H9 (cell line): ENCODE results near the gene IARS1. TPM values are rescaled to one million over a fixed set of nuclear protein-coding genes. Genes with fewer than 3 reads are reported as not detected.

Source experiments
- DNase-seq: peaks from one replicate; pipeline ENCODE4 v3.0.0-alpha.2; 2017
- H2AFZ ChIP-seq: one replicate; pipeline ENCODE4 v1.6.1; 2013; ENCODE audit warnings: mild to moderate bottlenecking, low read length, control low read depth, moderate library complexity
- H2AK5ac ChIP-seq: 2 replicates; pipeline ENCODE4 v1.6.1; 2013; ENCODE audit warnings: low read length, control low read depth, mixed read lengths; ENCODE audit not compliant: insufficient read length
- H2BK120ac ChIP-seq: one replicate; pipeline ENCODE4 v1.6.1; 2013; ENCODE audit warnings: low read depth, mild to moderate bottlenecking, low read length, control low read depth, inconsistent platforms; ENCODE audit not compliant: poor library complexity, severe bottlenecking
- H2BK12ac ChIP-seq: 2 replicates; pipeline ENCODE4 v1.6.1; 2013; ENCODE audit warnings: low read length, control low read depth, mixed read lengths, low read depth; ENCODE audit not compliant: insufficient read length
- H2BK15ac ChIP-seq: 2 replicates; pipeline ENCODE4 v1.6.1; 2013; ENCODE audit warnings: low read depth, low read length, control low read depth
- H2BK20ac ChIP-seq: one replicate; pipeline ENCODE4 v1.6.1; 2013; ENCODE audit warnings: low read depth, mild to moderate bottlenecking, low read length, control low read depth, inconsistent platforms; ENCODE audit not compliant: poor library complexity, severe bottlenecking
- H2BK5ac ChIP-seq: 2 replicates; pipeline ENCODE4 v1.6.1; 2013; ENCODE audit warnings: low read length, control low read depth, mixed read lengths; ENCODE audit not compliant: insufficient read length
- H3K14ac ChIP-seq: 2 replicates; pipeline ENCODE4 v1.6.1; 2013; ENCODE audit warnings: low read length, control low read depth; ENCODE audit not compliant: insufficient read depth
- H3K18ac ChIP-seq: 2 replicates; pipeline ENCODE4 v1.6.1; 2013; ENCODE audit warnings: low read depth, mild to moderate bottlenecking, mixed read lengths, low read length, control low read depth; ENCODE audit not compliant: insufficient read length
- H3K23ac ChIP-seq: 2 replicates; pipeline ENCODE4 v1.6.1; 2013; ENCODE audit warnings: low read length, control low read depth, mixed read lengths, low read depth; ENCODE audit not compliant: insufficient read length
- H3K23me2 ChIP-seq: 2 replicates; pipeline ENCODE4 v1.6.1; 2013; ENCODE audit warnings: low read depth, mild to moderate bottlenecking, mixed read lengths, low read length, control low read depth; ENCODE audit not compliant: insufficient read length, poor library complexity, severe bottlenecking
- H3K27ac ChIP-seq: 2 replicates; pipeline ENCODE4 v1.5.1; 2013; ENCODE audit warnings: low read length, control low read depth, mixed read lengths, low read depth; ENCODE audit not compliant: insufficient read length
- H3K27me3 ChIP-seq: 2 replicates; pipeline ENCODE4 v1.6.1; 2013; ENCODE audit warnings: low read length, control low read depth, inconsistent platforms; ENCODE audit not compliant: insufficient read depth
- H3K4ac ChIP-seq: 2 replicates; pipeline ENCODE4 v1.6.1; 2013; ENCODE audit warnings: low read depth, mild to moderate bottlenecking, control low read depth, inconsistent platforms, low read length, moderate library complexity
- H3K4me1 ChIP-seq: 2 replicates; pipeline ENCODE4 v1.6.1; 2013; ENCODE audit warnings: low read length, control low read depth, inconsistent platforms; ENCODE audit not compliant: insufficient read depth
- H3K4me2 ChIP-seq: 2 replicates; pipeline ENCODE4 v1.6.1; 2013; ENCODE audit warnings: low read length, control low read depth, mixed read lengths; ENCODE audit not compliant: insufficient read length, insufficient read depth
- H3K56ac ChIP-seq: 2 replicates; pipeline ENCODE4 v1.6.1; 2013; ENCODE audit warnings: low read depth, mild to moderate bottlenecking, mixed read lengths, low read length, control low read depth; ENCODE audit not compliant: insufficient read length
- H3K79me1 ChIP-seq: 2 replicates; pipeline ENCODE4 v1.6.1; 2013; ENCODE audit warnings: low read depth, mild to moderate bottlenecking, moderate library complexity, low read length, control low read depth, inconsistent platforms; ENCODE audit not compliant: insufficient read depth, poor library complexity, severe bottlenecking
- H3K79me2 ChIP-seq: 2 replicates; pipeline ENCODE4 v1.6.1; 2013; ENCODE audit warnings: low read length, control low read depth, inconsistent platforms; ENCODE audit not compliant: insufficient read depth
- H3K9ac ChIP-seq: 2 replicates; pipeline ENCODE4 v1.6.1; 2013; ENCODE audit warnings: low read length, control low read depth, mixed read lengths; ENCODE audit not compliant: insufficient read length; ENCODE audit errors: extremely low read depth
- H3K9me3 ChIP-seq: one replicate; pipeline ENCODE4 v1.6.1; 2013; ENCODE audit warnings: low read depth, low read length, inconsistent platforms; ENCODE audit not compliant: control insufficient read depth
- H3T11ph ChIP-seq: one replicate; pipeline ENCODE4 v1.6.1; 2013; ENCODE audit warnings: mild to moderate bottlenecking, low read length, control low read depth, inconsistent platforms
- H4K20me1 ChIP-seq: one replicate; pipeline ENCODE4 v1.6.1; 2013; ENCODE audit not compliant: control insufficient read depth, insufficient read length, insufficient read depth
- H4K5ac ChIP-seq: 2 replicates; pipeline ENCODE4 v1.6.1; 2013; ENCODE audit warnings: low read depth, mild to moderate bottlenecking, mixed read lengths, low read length, control low read depth; ENCODE audit not compliant: insufficient read length
- H4K8ac ChIP-seq: replicated peaks from 2 replicates; pipeline ENCODE4 v1.6.1; 2013; ENCODE audit warnings: low read length, control low read depth, mixed read lengths, low read depth; ENCODE audit not compliant: insufficient read length
- H4K91ac ChIP-seq: 2 replicates; pipeline ENCODE4 v1.6.1; 2013; ENCODE audit warnings: low read depth, mild to moderate bottlenecking, moderate library complexity, mixed read lengths, low read length, control low read depth; ENCODE audit not compliant: insufficient read length
- H3K27ac Mint-ChIP-seq, 3 experiments: 2 replicates in 2 of 3; 3 replicates in 1 of 3; pipeline ENCODE4 v1.8.0; 2020 to 2021; ENCODE audit warnings: mixed read lengths in 3 of 3, mild to moderate bottlenecking in 1 of 3, moderate library complexity in 1 of 3
- H3K27me3 Mint-ChIP-seq: 2 replicates; pipeline ENCODE4 v1.8.0; 2021; ENCODE audit warnings: low read depth, mild to moderate bottlenecking, moderate library complexity, mixed read lengths
- H3K36me3 Mint-ChIP-seq, 3 experiments: 2 replicates in 2 of 3; 3 replicates in 1 of 3; pipeline ENCODE4 v1.8.0; 2020 to 2021; ENCODE audit warnings: low read depth in 3 of 3, mixed read lengths in 3 of 3; ENCODE audit not compliant: insufficient read depth in 1 of 3
- H3K4me1 Mint-ChIP-seq, 2 experiments: 2 replicates each; pipeline ENCODE4 v1.8.0; 2020; ENCODE audit warnings: mixed read lengths in 2 of 2
- H3K4me3 Mint-ChIP-seq, 2 experiments: 2 replicates in 1 of 2; 3 replicates in 1 of 2; pipeline ENCODE4 v1.8.0; 2020 to 2021; ENCODE audit warnings: mild to moderate bottlenecking in 2 of 2, mixed read lengths in 2 of 2, moderate library complexity in 1 of 2
- H3K9me3 Mint-ChIP-seq, 2 experiments: 2 replicates in 1 of 2; 3 replicates in 1 of 2; pipeline ENCODE4 v1.8.0; 2020; ENCODE audit warnings: mild to moderate bottlenecking in 2 of 2, mixed read lengths in 2 of 2, moderate library complexity in 1 of 2
- WGBS: extraction: QIAGEN DNeasy Blood & Tissue Kit; methylation state at CpG from one replicate; pipeline ENCODE4 v1.1.7; 2013; ENCODE audit warnings: missing lambda C conversion rate, low lambda C conversion rate, mixed read lengths; ENCODE audit not compliant: insufficient read length; ENCODE audit errors: extremely low coverage; 5-methylcytosine and 5-hydroxymethylcytosine counted together
- total RNA-seq: library from RNA; stranded (reverse); gene quantifications from 2 replicates; pipeline ENCODE4 v1.2.1, GENCODE V29; 2021
- TF ChIP-seq, protein P1 (sequence below): fragments of 200-600 bp; sonication (generic); conservative IDR thresholded peaks from 3 replicates; pipeline ENCODE4 v1.8.0; 2021; ENCODE audit warnings: antibody characterized with exemption, mild to moderate bottlenecking

Gene IARS1
- total RNA-seq, 1 experiment from 2014 or later: 234 TPM

DNA sequence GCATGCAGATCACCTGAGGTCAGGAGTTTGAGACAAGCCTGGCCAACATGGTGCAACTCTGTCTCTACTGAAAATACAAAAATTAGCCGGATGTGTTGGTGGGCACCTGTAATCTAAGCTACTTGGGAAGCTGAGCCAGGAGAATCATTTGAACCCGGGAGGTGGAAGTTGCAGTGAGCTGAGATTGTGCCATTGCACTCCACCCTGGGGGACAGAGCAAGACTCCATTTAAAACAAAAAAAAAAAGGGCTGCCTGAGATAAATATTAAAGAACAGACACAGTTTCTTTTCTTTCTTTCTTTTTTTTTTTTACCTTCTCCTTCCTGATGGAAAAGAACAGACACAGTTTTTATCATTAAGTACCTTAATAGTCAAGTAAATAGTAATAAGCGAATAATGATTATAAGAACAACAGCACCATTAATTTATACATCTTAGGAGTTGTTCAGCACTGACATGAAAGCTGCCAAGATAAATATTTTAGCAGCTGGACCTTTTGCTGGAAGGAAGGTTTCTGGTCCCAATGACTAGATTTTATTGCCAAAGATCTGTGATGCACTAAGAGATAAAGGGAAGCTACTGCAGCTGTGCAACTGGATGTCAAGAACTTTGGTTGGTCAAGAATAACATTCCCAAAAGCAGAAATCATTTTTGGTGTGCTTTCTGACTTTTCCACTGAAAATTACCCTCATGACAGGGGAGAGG is 39.2 kb upstream of the IARS1 start:
- no peak overlapping the region for H2BK5ac ChIP-seq
- no peak overlapping the region for H3K9ac ChIP-seq
- no peak overlapping the region for H3K4me2 ChIP-seq
- no peak overlapping the region for H2BK20ac ChIP-seq
- no peak overlapping the region for H3K27ac ChIP-seq
- no CpG with 5 or more reads among the region's 3 CpGs for WGBS
- H3K9me3 Mint-ChIP-seq: no peaks in the 10 kb centered on the region
- H3K4me1 Mint-ChIP-seq: peaks cover 0 to 3% of the 10 kb centered on the region in 2 experiments; a peak in 1 of 4 replicates
- no peak overlapping the region for H2BK12ac ChIP-seq
- H4K8ac ChIP-seq: no peak overlapping the region
- no peak for DNase-seq
- no peaks in the 10 kb centered on the region for H3K79me2 ChIP-seq
- H4K91ac ChIP-seq: no peak overlapping the region
- H3K56ac ChIP-seq: no peak overlapping the region
- H2BK120ac ChIP-seq: no peak overlapping the region
- H2AK5ac ChIP-seq: no peak overlapping the region
- no peak overlapping the region for H3K23ac ChIP-seq
- no peaks in the 10 kb centered on the region for H3K79me1 ChIP-seq
- no peak overlapping the region for H3K18ac ChIP-seq
- no peaks in the 10 kb centered on the region for H4K20me1 ChIP-seq
- H3K14ac ChIP-seq: no peak overlapping the region
- H3T11ph ChIP-seq: no peak overlapping the region
- no peaks in the 10 kb centered on the region for H3K27me3 ChIP-seq
- H3K27me3 Mint-ChIP-seq: no peaks in the 10 kb centered on the region
- peaks cover 0 to 5% (median 0%) of the 10 kb centered on the region in 3 experiments; a peak in 4 of 7 replicates for H3K36me3 Mint-ChIP-seq
- TF ChIP-seq, protein P1, sequence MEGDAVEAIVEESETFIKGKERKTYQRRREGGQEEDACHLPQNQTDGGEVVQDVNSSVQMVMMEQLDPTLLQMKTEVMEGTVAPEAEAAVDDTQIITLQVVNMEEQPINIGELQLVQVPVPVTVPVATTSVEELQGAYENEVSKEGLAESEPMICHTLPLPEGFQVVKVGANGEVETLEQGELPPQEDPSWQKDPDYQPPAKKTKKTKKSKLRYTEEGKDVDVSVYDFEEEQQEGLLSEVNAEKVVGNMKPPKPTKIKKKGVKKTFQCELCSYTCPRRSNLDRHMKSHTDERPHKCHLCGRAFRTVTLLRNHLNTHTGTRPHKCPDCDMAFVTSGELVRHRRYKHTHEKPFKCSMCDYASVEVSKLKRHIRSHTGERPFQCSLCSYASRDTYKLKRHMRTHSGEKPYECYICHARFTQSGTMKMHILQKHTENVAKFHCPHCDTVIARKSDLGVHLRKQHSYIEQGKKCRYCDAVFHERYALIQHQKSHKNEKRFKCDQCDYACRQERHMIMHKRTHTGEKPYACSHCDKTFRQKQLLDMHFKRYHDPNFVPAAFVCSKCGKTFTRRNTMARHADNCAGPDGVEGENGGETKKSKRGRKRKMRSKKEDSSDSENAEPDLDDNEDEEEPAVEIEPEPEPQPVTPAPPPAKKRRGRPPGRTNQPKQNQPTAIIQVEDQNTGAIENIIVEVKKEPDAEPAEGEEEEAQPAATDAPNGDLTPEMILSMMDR: no peak
- H3K9me3 ChIP-seq: no peaks in the 10 kb centered on the region
- H4K5ac ChIP-seq: no peak overlapping the region
- H3K4ac ChIP-seq: no peak overlapping the region
- no peak overlapping the region for H3K4me3 Mint-ChIP-seq
- no peaks in the 10 kb centered on the region for H3K23me2 ChIP-seq
- H3K27ac Mint-ChIP-seq: no peak overlapping the region
- no peaks in the 10 kb centered on the region for H3K4me1 ChIP-seq
- no peak overlapping the region for H2AFZ ChIP-seq
- H2BK15ac ChIP-seq: no peak overlapping the region
